Measurements from ENCODE around the gene NFKBIE. TPM values are rescaled to one million over a fixed set of nuclear protein-coding genes. Genes with fewer than 3 reads are reported as not detected.

NFKBIE gene
- total RNA-seq, 2 experiments from 2014 or later: 9.1 to 9.6 TPM

DNA sequence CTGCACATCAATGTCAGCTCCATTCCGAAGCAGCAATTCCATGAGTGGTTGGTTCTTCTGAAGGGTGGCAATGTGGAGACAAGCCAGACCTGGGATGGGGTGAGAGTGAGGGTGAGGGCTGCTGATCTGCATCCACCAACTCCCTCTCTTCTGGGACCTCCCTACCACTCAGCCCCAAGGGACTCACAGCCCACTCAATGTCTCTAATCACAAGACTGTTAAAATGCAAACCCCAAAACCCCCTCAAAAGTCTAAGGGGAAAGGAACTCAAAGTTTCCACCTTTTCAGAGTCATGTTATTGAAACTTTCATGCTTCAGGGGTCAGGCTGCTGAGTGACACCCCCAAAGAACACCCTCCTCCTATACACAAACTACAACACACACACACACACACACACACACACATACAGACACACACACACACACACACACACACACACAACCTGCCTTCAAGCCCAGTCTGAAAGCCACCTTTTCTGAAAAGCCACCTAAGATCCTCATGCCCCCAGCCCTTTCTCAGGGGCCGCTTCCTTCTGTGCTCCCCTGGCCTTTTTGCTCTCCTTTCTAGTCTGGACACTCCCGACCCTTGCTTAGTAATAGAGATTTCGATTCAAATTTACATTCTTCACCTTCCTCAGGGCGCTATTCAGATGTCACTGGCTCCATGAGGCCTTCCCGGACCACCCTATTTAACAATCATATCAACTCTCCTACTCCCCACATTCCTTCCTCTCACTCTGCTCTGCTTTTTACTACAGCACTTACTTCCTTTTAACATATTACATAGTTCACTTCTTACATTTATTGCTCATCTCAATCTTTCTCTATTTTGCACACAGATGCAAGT, 4.7 kb downstream of the NFKBIE start:
- H3K4me1 Mint-ChIP-seq (ENCODE audit: low read depth): peaks cover 45% of the 10 kb centered on the region
- H3K9me3 Mint-ChIP-seq: no peaks in the 10 kb centered on the region
- H3K36me3 Mint-ChIP-seq (ENCODE audit: low read depth): peaks cover 14% of the 10 kb centered on the region
- intact Hi-C loops (cut with micrococcal nuclease): no loop called here
- DNase-seq: no peak
- peak overlapping the region; percentile 3 for H3K27ac Mint-ChIP-seq
- CTCF ChIA-PET: interaction anchor here (2.0 kb wide), 1 partner anchor 8 kb away, joined by 5 read pairs; no protein-coding TSS in a partner anchor
- H3K27me3 Mint-ChIP-seq (ENCODE audit: low read depth): no peaks in the 10 kb centered on the region
- no peak overlapping the region for H3K4me3 Mint-ChIP-seq

GRCh38 chr6:44260011-44260410, 5.3 kb downstream of the NFKBIE start:
- intact Hi-C loops (cut with micrococcal nuclease): no loop called here
- CTCF ChIA-PET: interaction anchor here (2.0 kb wide), 1 partner anchor 8 kb away, joined by 5 read pairs; no protein-coding TSS in a partner anchor
- H3K27ac Mint-ChIP-seq: no peak overlapping the region

GRCh38 chr6:44258921-44259320, 6.4 kb downstream of the NFKBIE start:
- Mint-ChIP-seq H3K4me1 (ENCODE audit: low read depth) (peaks cover 55% of the 10 kb centered on the region), H3K4me3 (no peak overlapping the region), H3K9me3 (no peaks in the 10 kb centered on the region), H3K27ac (peak overlapping the region; percentile 14), H3K36me3 (ENCODE audit: low read depth) (peaks cover 15% of the 10 kb centered on the region), H3K27me3 (ENCODE audit: low read depth) (no peaks in the 10 kb centered on the region)
- DNase-seq: no peak
- intact Hi-C loops (cut with micrococcal nuclease): no loop called here
- CTCF ChIA-PET: interaction anchor here (2.0 kb wide), 1 partner anchor 9 kb away, joined by 5 read pairs; no protein-coding TSS in a partner anchor

More at GRCh38 chr6:44260011-44260410, 5.3 kb downstream of the NFKBIE start:
- DNase-seq: no peak
- no peaks in the 10 kb centered on the region for H3K27me3 Mint-ChIP-seq (ENCODE audit: low read depth)
- no peak overlapping the region for H3K4me3 Mint-ChIP-seq
- H3K4me1 Mint-ChIP-seq (ENCODE audit: low read depth): peaks cover 52% of the 10 kb centered on the region
- H3K9me3 Mint-ChIP-seq: no peaks in the 10 kb centered on the region
- H3K36me3 Mint-ChIP-seq (ENCODE audit: low read depth): peaks cover 14% of the 10 kb centered on the region

DNA sequence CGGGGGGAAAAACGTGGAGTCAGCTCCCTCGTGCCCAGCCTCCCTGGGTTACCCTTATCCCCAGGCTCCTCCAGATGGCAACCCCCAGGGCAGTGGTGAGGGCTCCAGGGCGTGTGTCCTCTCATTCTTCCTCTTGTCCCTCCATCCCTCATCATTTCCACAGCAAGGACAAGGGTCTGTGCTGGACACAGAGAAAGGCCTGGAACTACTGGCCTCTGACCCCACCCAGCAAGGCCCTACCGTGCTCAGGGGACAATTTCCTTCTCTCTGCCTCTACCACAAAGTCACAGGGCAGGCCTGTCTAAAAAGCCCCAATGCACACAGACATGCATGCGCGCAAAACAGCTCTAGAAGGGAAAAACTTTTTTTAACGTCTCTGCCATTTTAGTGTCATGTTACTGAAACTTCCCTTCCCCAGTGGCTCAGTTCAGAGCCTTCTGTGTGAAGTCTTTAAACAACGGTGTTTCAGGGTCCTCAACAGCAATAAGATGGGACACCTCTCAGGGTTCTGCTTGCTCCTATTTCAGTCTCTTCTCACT, 7.0 kb downstream of the NFKBIE start:
- peak overlapping the region; percentile 86 for H3K27ac Mint-ChIP-seq
- no peak for DNase-seq
- H3K4me3 Mint-ChIP-seq: peak overlapping the region; percentile 77
- CTCF ChIA-PET: interaction anchor here (2.2 to 6.0 kb wide), 2 partner anchors 13 to 78 kb away, joined by 6 to 66 read pairs; partner anchors contain the start of gene HSP90AB1
- peaks cover 56% of the 10 kb centered on the region for H3K4me1 Mint-ChIP-seq (ENCODE audit: low read depth)
- peaks cover 17% of the 10 kb centered on the region for H3K36me3 Mint-ChIP-seq (ENCODE audit: low read depth)
- intact Hi-C loops (cut with micrococcal nuclease): no loop called here
- no peaks in the 10 kb centered on the region for H3K9me3 Mint-ChIP-seq
- H3K27me3 Mint-ChIP-seq (ENCODE audit: low read depth): no peaks in the 10 kb centered on the region

DNA sequence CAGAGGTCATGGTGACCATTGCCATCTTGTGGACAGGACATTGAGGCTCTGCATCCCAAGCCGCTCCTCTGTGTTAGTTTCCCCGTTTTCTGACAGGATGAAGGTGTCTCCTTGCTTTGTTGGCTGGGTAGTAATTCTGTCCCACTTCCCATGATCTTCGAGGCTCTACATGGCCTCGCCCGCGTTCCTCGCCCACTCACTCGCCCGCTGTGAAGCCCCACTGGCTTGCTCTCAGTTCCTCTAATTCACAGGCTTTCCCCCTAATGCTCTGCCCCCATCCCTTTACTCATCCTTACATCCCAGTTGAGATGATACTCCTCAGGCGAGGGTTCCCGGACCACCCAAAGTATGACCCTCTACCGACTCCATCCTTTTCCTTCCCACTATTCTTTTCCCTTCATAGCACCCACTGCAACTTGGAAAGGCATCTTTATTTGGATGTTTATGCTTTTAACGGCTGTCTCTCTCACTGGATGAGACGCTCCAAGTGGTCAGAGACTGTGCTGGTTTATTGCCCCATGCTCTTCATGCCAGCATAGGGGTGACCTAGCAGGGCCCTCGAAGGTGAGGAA, 7.5 kb downstream of the NFKBIE start:
- Mint-ChIP-seq H3K27me3 (ENCODE audit: low read depth) (no peaks in the 10 kb centered on the region), H3K36me3 (ENCODE audit: low read depth) (peaks cover 19% of the 10 kb centered on the region), H3K4me3 (peak overlapping the region; percentile 77), H3K4me1 (ENCODE audit: low read depth) (peaks cover 55% of the 10 kb centered on the region), H3K27ac (peak overlapping the region; percentile 86), H3K9me3 (no peaks in the 10 kb centered on the region)
- no peak for DNase-seq
- intact Hi-C loops (cut with micrococcal nuclease): loop anchor here (1.0 to 2.0 kb wide), 3 partner anchors 7 to 86 kb away; partner anchors contain the start of gene NFKBIE
- CTCF ChIA-PET: interaction anchor here (1.8 to 6.0 kb wide), 3 partner anchors 13 to 78 kb away, joined by 6 to 66 read pairs (median 8); partner anchors contain the start of genes HSP90AB1 and SLC29A1

GRCh38 chr6:44257025-44257752, 8.2 kb downstream of the NFKBIE start, which contains the start of gene SLC35B2:
Gene SLC35B2, minus strand, starts transcription at chr6:44257528. Its CDS starts 118 bp downstream, at chr6:44257410.
- Mint-ChIP-seq H3K36me3 (ENCODE audit: low read depth) (peaks cover 24% of the 10 kb centered on the region), H3K4me3 (peak within 1 kb of the TSS; percentile 77), H3K4me1 (ENCODE audit: low read depth) (peaks cover 54% of the 10 kb centered on the region), H3K27me3 (ENCODE audit: low read depth) (no peaks in the 10 kb centered on the region), H3K27ac (peak within 1 kb of the TSS; percentile 86), H3K9me3 (no peaks in the 10 kb centered on the region)
- DNase-seq: peak; percentile 61
- intact Hi-C loops (cut with micrococcal nuclease): loop anchor here (1.0 to 2.0 kb wide), 3 partner anchors 8 to 85 kb away; partner anchors contain the start of gene NFKBIE
- CTCF ChIA-PET: interaction anchor here (0.5 to 6.0 kb wide), 14 partner anchors 10 to 532 kb away, joined by 3 to 66 read pairs (median 4); partner anchors contain the start of genes HSP90AB1 and SLC29A1

- peak overlapping the region; percentile 75 for H3K4me3 Mint-ChIP-seq
- no peaks in the 10 kb centered on the region for H3K27me3 Mint-ChIP-seq (ENCODE audit: low read depth)
- H3K9me3 Mint-ChIP-seq: no peaks in the 10 kb centered on the region
- CTCF ChIA-PET: interaction anchor here (0.5 to 6.0 kb wide), 16 partner anchors 11 to 681 kb away, joined by 3 to 66 read pairs (median 4); partner anchors contain the start of genes HSP90AB1, POLH, SLC29A1 and XPO5
- H3K27ac Mint-ChIP-seq: peak overlapping the region; percentile 79
- H3K36me3 Mint-ChIP-seq (ENCODE audit: low read depth): peaks cover 29% of the 10 kb centered on the region
- DNase-seq: no peak
- peaks cover 56% of the 10 kb centered on the region for H3K4me1 Mint-ChIP-seq (ENCODE audit: low read depth)
- intact Hi-C loops (cut with micrococcal nuclease): loop anchor here (1.0 to 2.0 kb wide), 4 partner anchors 9 to 84 kb away; partner anchors contain the start of genes HSP90AB1 and NFKBIE
Observed at GRCh38 chr6:44256775-44257024, 8.7 kb downstream of the NFKBIE start.

DNA sequence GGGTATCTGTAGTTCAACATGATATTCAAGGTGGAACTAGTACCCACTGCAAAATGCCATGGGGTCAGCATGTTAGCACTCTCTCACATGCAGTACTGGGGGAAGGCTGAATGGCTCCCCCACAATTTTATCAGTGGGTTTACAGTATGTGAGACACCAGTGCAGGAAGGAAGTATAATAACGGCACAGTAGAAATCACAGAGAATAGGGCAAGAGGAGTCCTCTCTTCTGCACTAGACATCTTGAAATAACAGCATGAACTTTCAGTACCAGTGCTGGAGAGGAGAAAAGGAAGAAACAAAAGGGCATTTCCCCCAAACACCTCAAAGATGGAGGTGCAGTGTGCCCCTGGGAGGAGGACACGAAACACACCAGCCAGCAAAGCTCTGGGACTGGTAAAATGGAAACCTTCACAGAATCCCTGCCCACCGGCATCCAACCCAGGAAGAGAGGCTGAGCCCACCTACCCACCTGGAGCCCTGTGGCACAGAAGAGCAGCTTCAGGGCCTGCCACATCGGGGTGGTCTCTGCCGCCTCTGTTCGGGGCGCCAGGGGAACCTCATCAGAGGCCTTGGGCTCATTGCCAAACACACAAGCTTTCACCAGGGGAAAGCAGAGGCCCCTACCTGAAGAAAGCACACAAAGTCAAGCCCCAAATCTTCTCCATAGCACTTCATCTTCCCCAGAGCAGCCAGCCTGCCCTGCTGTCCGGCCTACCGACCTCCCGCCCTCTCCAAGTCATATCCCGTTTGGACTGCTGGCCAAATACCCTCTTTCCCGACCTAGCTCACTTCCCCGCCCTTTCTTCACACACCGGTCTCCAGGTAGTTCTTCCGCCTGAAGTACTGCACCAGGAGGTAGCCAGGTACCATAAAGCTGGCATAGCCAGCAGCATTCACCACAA, 9.2 kb downstream of the NFKBIE start:
- intact Hi-C loops (cut with micrococcal nuclease): loop anchor here (1.0 to 2.0 kb wide), 2 partner anchors 9 to 35 kb away; partner anchors contain the start of gene HSP90AB1
- DNase-seq: no peak
- Mint-ChIP-seq H3K4me1 (ENCODE audit: low read depth) (peaks cover 59% of the 10 kb centered on the region), H3K27me3 (ENCODE audit: low read depth) (no peaks in the 10 kb centered on the region), H3K9me3 (no peaks in the 10 kb centered on the region), H3K27ac (peak overlapping the region; percentile 79), H3K36me3 (ENCODE audit: low read depth) (peaks cover 33% of the 10 kb centered on the region), H3K4me3 (peak overlapping the region; percentile 75)
- CTCF ChIA-PET: interaction anchor here (0.5 to 6.0 kb wide), 18 partner anchors 11 to 680 kb away, joined by 3 to 66 read pairs (median 4); partner anchors contain the start of genes HSP90AB1, POLH, SLC29A1 and XPO5

DNA sequence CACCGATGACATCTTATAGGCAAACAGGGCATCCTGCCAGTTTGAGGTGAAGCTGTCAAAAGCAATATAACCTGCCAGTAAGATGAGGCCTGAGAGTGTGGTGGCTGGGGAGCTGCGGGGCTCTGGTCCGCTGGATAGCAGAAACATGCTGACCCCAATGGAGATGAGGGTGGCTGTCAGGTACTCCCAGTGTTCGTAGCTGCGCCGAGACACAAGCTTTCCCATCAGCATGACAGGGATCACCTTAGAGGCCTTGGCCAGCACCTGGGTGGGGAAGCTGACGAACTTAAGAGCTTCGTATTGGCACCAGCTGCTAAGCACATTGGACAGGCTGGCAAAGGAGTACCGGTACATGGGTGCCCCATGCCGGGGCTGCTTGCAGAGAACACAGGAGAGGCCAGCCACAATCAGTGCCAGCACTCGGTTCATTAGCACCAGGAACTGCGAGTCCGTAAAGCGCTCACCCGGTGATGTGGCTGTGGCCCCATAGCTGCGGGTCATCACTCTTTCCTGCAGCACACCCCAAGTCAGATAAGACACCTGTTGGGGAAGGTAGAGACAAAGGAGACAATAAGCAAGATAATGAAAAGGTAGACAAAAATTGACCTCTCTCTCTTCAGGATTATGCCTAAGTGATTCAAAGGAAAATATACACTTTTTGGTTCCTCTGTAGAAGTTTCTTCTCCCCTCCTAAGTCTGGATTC, 10.1 kb downstream of the NFKBIE start:
- no peaks in the 10 kb centered on the region for H3K9me3 Mint-ChIP-seq
- intact Hi-C loops (cut with micrococcal nuclease): no loop called here
- peaks cover 39% of the 10 kb centered on the region for H3K36me3 Mint-ChIP-seq (ENCODE audit: low read depth)
- CTCF ChIA-PET: interaction anchor here (0.7 to 6.0 kb wide), 6 partner anchors 9 to 84 kb away, joined by 3 to 66 read pairs (median 4); partner anchors contain the start of gene HSP90AB1
- peak overlapping the region; percentile 79 for H3K27ac Mint-ChIP-seq
- no peaks in the 10 kb centered on the region for H3K27me3 Mint-ChIP-seq (ENCODE audit: low read depth)
- H3K4me3 Mint-ChIP-seq: peak overlapping the region; percentile 75
- H3K4me1 Mint-ChIP-seq (ENCODE audit: low read depth): peaks cover 65% of the 10 kb centered on the region
- DNase-seq: no peak
